VCaP (cell line): ENCODE results near the gene ALX4.

Experiments
- H3K27ac ChIP-seq: fragments of 450-650 bp; 2 replicates; pipeline ENCODE4 v1.5.1; 2017
- TF ChIP-seq, protein P1 (sequence below): fragments of 450-650 bp; conservative IDR thresholded peaks from 2 replicates; pipeline ENCODE4 v1.5.1; 2017; ENCODE audit warnings: mild to moderate bottlenecking, moderate library complexity

ALX4 gene

DNA sequence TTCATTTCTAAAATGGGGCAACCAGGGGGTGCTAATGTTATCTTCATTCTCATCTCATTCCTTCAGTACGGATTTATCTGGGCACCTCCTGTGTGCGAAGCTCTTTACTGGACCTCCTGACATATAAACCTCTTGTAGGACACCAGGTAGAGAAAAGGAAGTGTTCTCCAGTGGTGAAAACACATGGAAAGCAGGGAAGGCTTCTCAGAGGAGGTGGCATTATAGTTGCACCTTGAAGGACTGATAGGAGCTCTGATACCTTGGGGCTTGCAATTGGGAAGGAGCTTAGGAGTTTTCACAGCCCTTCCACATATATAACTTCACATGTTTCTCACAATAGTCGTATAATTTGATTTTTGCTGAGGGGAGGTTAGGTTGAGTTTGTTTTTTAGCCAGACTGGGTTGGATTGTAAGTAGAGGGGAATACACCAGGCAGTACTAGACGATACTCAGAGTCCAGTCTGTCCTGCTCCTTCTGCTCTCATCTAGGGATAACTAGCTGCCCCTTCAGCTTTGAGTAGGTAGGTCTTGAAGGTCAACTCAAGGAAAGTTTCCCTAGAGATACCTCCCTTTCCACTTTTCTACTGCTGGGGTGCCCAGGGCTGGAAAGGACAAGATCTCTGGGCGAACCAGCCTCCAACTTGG lies 34.0 kb upstream of the ALX4 start:
- TF ChIP-seq, protein P1, sequence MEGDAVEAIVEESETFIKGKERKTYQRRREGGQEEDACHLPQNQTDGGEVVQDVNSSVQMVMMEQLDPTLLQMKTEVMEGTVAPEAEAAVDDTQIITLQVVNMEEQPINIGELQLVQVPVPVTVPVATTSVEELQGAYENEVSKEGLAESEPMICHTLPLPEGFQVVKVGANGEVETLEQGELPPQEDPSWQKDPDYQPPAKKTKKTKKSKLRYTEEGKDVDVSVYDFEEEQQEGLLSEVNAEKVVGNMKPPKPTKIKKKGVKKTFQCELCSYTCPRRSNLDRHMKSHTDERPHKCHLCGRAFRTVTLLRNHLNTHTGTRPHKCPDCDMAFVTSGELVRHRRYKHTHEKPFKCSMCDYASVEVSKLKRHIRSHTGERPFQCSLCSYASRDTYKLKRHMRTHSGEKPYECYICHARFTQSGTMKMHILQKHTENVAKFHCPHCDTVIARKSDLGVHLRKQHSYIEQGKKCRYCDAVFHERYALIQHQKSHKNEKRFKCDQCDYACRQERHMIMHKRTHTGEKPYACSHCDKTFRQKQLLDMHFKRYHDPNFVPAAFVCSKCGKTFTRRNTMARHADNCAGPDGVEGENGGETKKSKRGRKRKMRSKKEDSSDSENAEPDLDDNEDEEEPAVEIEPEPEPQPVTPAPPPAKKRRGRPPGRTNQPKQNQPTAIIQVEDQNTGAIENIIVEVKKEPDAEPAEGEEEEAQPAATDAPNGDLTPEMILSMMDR = no peak
- H3K27ac ChIP-seq = no peak overlapping the region

DNA sequence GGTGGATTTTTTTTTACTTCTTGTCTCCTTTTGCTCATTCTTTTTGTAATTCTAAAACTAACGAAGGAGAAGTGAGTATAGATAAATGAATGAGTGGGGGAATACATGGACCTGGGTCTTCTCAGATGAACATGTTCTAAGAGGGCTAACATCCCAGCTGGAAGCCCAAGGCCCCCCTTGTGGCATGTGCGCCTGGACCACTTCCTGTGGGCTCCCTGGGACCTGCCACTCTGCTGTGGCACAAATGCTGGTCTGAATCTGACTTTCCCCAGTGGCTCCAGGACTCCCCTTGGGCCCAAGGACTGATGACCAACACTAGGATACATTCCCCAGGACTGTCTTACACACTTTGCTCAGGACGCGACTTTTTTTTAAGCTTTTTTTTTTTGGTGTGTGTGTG lies 32.7 kb upstream of the ALX4 start:
- H3K27ac ChIP-seq = no peak overlapping the region
- TF ChIP-seq, protein P1 = no peak

DNA sequence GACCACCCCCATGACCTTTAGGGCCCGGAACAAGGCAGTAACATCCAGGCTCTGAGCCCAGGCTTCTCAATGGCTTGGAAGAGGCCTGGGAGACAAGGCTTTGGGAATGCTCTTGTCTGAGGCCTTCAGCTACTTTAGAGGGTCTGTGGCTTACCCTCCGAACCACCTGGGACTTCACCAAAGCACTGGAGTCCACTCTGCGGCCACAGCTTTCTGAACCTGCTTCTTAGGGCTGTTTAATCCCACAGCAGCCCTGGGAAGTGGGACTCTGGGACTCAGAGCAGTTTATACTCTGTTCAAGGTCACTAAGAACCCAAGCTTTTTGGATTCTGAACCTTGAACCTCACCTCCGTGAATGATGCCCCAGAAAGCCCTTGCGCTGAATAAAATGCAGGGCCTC lies 30.7 kb upstream of the ALX4 start:
- TF ChIP-seq, protein P1 = no peak
- H3K27ac ChIP-seq = no peak overlapping the region

DNA sequence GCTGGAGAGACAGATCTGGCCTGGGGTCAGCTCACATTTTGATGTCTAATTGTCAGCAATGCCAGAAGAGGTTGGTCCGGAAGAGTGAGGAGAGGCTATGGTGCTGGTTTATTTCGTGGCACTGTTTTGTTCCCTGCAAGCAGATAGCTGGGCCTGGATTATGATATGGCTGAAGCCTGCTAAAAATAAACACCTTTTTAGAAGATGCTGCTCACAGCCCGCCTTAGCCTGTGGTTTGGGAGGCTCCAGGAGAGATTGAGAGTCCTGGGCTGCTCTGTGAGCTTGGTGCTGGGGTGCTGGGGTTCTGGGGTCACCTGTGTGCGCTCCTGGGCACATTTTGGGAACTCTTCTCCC lies 29.6 kb upstream of the ALX4 start:
- H3K27ac ChIP-seq = no peak overlapping the region
- TF ChIP-seq, protein P1 = no peak

DNA sequence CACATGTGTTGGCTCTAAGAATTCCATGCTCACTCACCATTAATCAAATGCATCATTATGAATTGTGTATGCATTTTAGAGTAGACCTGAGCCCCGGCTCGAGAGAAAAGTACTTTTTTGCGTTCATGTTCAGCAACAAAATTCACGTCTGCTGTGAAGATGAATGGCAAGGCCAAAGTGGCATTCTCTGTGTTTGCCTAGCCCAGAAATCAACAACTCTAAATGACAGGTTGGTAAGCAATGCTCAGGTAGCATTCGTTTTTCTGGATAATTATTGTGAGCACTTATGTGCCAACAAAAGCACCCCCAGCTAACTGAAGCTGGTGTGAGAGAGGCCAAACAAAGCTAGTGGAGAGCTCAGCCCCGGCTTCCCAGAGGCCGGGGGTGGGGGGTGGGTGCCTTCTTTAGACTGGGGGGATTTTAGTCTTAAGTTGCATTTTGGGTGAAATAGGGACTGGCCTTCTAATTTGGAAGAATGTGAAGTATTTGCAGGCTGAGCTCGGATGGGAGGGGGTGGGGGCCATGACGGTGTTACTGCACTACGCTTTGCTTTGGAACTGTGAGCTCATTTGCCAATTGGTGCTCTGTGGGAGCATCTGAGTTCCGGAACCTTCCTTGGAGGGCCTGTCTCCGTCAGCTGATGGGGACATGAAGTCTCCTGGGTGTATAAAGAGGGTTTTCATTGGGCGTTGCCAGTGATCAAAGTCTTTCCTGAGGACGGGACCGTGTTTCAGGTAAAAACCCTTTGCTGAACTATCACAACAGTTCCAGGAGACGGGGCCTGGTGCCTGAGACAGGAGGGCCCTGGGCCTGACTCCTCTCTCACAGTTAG lies 29.0 kb upstream of the ALX4 start:
- TF ChIP-seq, protein P1 = no peak
- H3K27ac ChIP-seq = no peak overlapping the region

DNA sequence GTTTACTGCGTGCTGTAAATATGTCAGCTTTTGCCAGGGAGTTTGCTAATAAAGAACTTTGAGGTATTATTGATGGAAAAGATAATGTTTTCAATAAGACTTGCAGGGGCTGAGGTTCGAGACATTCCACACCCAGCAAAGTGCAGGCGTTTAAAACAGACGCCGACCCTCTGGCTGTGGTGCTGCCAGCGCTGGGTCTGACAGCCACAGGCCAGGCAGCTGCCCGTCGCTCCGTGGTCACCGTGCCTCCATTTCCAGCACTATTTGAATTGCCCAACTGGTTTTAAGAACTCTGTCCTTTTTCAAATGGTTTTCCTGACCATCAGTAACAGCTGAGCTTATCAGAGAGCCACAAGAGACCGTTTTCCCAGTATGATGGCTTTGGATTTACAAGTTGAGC lies 28.1 kb upstream of the ALX4 start:
- TF ChIP-seq, protein P1 = no peak
- H3K27ac ChIP-seq = no peak overlapping the region

DNA sequence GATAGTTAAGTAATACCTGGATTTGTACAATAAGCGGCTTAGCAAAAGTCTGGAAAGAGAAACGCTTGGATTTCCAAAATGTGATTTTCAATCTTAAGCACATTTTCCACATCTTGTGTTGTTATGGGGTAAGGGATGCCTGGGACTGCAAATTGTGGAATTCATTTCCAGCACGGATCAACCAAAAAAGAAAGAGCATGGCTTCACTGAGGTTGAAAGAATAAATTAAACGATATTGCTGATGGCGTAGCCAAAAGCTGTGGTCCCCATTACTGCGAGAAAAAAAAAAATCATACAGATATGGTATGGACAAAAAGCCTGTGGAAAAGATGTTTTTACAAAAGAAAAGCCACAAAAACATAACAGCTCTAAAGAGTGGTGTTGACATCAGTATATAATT lies 26.0 kb upstream of the ALX4 start:
- H3K27ac ChIP-seq = no peak overlapping the region
- TF ChIP-seq, protein P1 = no peak
